GM21723 (cell line): ENCODE measurements around the gene STK31.
"Not testable (repeated sequence)": the region's sequence is repeated elsewhere in the genome, so short reads cannot be mapped to it uniquely, and the experiment has no call there.

Experiments used
- ATAC-seq: cut with Tn5 transposase; IDR thresholded peaks from one replicate; pipeline ENCODE4 v1.9.1; 2021; ENCODE audit warnings: mild to moderate bottlenecking, moderate library complexity; ENCODE audit not compliant: unreplicated experiment

The STK31 gene

GRCh38 chr7:23713285-23714149, 3.5 kb downstream of the STK31 start:
- no peak for ATAC-seq

GRCh38 chr7:23714150-23714464, 4.1 kb downstream of the STK31 start:
- no peak for ATAC-seq

GRCh38 chr7:23714579-23714978, 4.6 kb downstream of the STK31 start:
- no peak for ATAC-seq

- ATAC-seq: no peak
Observed at GRCh38 chr7:23715099-23715498, 5.1 kb downstream of the STK31 start.

- ATAC-seq: no peak
Observed at GRCh38 chr7:23717788-23718187, 7.8 kb downstream of the STK31 start.

- ATAC-seq: no peak
Observed at GRCh38 chr7:23721456-23721855, 11.4 kb downstream of the STK31 start.

- not testable (repeated sequence) for ATAC-seq
Observed at GRCh38 chr7:23722587-23723216, 12.7 kb downstream of the STK31 start.

GRCh38 chr7:23724113-23724512, 14.1 kb downstream of the STK31 start:
- not testable (repeated sequence) for ATAC-seq

- no peak for ATAC-seq
Observed at GRCh38 chr7:23742051-23742450, 32.0 kb downstream of the STK31 start.

GRCh38 chr7:23743226-23743625, 33.2 kb downstream of the STK31 start:
- ATAC-seq: no peak

GRCh38 chr7:23746629-23747028, 36.6 kb downstream of the STK31 start:
- no peak for ATAC-seq

- ATAC-seq: no peak
Observed at GRCh38 chr7:23751852-23752251, 41.8 kb downstream of the STK31 start.

GRCh38 chr7:23758839-23759238, 48.8 kb downstream of the STK31 start:
- not testable (repeated sequence) for ATAC-seq

GRCh38 chr7:23759671-23760391, 49.8 kb downstream of the STK31 start:
- no peak for ATAC-seq

- no peak for ATAC-seq
Observed at GRCh38 chr7:23765943-23766342, 55.9 kb downstream of the STK31 start.

GRCh38 chr7:23767514-23767913, 57.5 kb downstream of the STK31 start:
- no peak for ATAC-seq

- ATAC-seq: no peak
Observed at GRCh38 chr7:23768022-23768421, 58.0 kb downstream of the STK31 start.

- ATAC-seq: not testable (repeated sequence)
Observed at GRCh38 chr7:23779185-23779800, 69.3 kb downstream of the STK31 start.

- no peak for ATAC-seq
Observed at GRCh38 chr7:23783115-23783514, 73.1 kb downstream of the STK31 start.

GRCh38 chr7:23787272-23787671, 77.3 kb downstream of the STK31 start:
- ATAC-seq: no peak

- ATAC-seq: no peak
Observed at GRCh38 chr7:23788843-23789242, 78.8 kb downstream of the STK31 start.
